Measurements from ENCODE around the gene YPEL1. TPM values are rescaled to one million over a fixed set of nuclear protein-coding genes. Genes with fewer than 3 reads are reported as not detected.
A peak's percentile ranks its signal among the peaks of the same experiment; 100 is the strongest.

YPEL1 gene
- total and polyA plus RNA-seq, 2 of the 13 experiments (the other 11 are each of a cell fraction or from before 2014, with no cell fraction given) = 0.33 to 2.5 TPM

DNA sequence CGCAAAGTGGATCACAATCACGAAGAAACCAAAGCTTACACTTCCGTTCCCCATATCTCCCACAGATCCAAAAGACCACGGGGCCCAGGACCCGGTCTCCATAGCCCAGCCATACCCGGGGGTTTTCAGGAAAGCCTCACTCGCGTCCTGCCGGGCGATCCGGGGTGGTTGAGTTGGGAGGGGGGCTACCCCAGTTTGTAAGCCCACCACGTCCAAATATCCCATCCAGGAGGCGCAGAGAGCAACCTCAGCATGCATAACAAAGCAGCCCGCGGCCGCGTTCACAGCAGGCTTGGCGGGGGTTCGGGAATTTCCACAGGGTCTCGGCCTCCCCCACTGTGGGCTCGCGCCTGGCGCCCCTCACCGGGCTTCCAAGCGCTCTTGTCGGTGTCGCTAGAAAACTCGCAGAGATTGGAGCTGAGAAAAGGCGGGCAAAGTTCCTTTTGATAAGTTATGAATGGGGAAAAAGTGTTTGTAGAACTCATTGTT is 84.0 kb downstream of the YPEL1 start (continued):
- TF ChIP-seq FOXO4 (CRISPR knock-in tag; conservative IDR thresholded peaks at IDR 0.05) = no peak
- no peak for TF ChIP-seq PAWR (CRISPR knock-in tag; IDR thresholded peaks at IDR 0.05; ENCODE audit: borderline replicate concordance)
- TF ChIP-seq ZNF501 (CRISPR knock-in tag; IDR thresholded peaks at IDR 0.05) = peak; percentile 61
- TF ChIP-seq, protein P1, sequence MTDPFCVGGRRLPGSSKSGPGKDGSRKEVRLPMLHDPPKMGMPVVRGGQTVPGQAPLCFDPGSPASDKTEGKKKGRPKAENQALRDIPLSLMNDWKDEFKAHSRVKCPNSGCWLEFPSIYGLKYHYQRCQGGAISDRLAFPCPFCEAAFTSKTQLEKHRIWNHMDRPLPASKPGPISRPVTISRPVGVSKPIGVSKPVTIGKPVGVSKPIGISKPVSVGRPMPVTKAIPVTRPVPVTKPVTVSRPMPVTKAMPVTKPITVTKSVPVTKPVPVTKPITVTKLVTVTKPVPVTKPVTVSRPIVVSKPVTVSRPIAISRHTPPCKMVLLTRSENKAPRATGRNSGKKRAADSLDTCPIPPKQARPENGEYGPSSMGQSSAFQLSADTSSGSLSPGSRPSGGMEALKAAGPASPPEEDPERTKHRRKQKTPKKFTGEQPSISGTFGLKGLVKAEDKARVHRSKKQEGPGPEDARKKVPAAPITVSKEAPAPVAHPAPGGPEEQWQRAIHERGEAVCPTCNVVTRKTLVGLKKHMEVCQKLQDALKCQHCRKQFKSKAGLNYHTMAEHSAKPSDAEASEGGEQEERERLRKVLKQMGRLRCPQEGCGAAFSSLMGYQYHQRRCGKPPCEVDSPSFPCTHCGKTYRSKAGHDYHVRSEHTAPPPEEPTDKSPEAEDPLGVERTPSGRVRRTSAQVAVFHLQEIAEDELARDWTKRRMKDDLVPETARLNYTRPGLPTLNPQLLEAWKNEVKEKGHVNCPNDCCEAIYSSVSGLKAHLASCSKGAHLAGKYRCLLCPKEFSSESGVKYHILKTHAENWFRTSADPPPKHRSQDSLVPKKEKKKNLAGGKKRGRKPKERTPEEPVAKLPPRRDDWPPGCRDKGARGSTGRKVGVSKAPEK (CRISPR knock-in tag; IDR thresholded peaks at IDR 0.05; ENCODE audit: borderline replicate concordance) = no peak
- TF ChIP-seq ZBTB21 (CRISPR knock-in tag; IDR thresholded peaks at IDR 0.05) = no peak
- no peak for TF ChIP-seq ZMAT3 (CRISPR knock-in tag; conservative IDR thresholded peaks at IDR 0.05)
- TF ChIP-seq, protein P2, sequence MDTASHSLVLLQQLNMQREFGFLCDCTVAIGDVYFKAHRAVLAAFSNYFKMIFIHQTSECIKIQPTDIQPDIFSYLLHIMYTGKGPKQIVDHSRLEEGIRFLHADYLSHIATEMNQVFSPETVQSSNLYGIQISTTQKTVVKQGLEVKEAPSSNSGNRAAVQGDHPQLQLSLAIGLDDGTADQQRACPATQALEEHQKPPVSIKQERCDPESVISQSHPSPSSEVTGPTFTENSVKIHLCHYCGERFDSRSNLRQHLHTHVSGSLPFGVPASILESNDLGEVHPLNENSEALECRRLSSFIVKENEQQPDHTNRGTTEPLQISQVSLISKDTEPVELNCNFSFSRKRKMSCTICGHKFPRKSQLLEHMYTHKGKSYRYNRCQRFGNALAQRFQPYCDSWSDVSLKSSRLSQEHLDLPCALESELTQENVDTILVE (CRISPR knock-in tag; IDR thresholded peaks at IDR 0.05) = no peak
- TF ChIP-seq MLLT10 (CRISPR knock-in tag; IDR thresholded peaks at IDR 0.05) = no peak
- no peak for TF ChIP-seq NFATC3 (CRISPR knock-in tag; IDR thresholded peaks at IDR 0.05)
- no peak for TF ChIP-seq MEIS1 (CRISPR knock-in tag; IDR thresholded peaks at IDR 0.05; ENCODE audit: borderline replicate concordance)
- TF ChIP-seq GFI1 (CRISPR knock-in tag; IDR thresholded peaks at IDR 0.05; ENCODE audit: borderline replicate concordance) = peak; percentile 78
- no peak for TF ChIP-seq ZNF574 (CRISPR knock-in tag; IDR thresholded peaks at IDR 0.05)
- no peak for TF ChIP-seq SOX6 (IDR thresholded peaks at IDR 0.05)
- peak; percentile 51; the same call in 1 of the 2 replicates for TF ChIP-seq SOX6 (CRISPR knock-in tag; IDR thresholded peaks at IDR 0.05)
- TF ChIP-seq AFF4 (CRISPR knock-in tag; IDR thresholded peaks at IDR 0.05) = no peak
- no peak for TF ChIP-seq ZNF652 (CRISPR knock-in tag; IDR thresholded peaks at IDR 0.05; ENCODE audit: borderline replicate concordance, low read depth)
- peak; percentile 75; the same call in 1 of the 2 replicates for TF ChIP-seq ZNF546 (CRISPR knock-in tag; conservative IDR thresholded peaks at IDR 0.05)
- no peak for TF ChIP-seq ZNF720 (CRISPR knock-in tag; IDR thresholded peaks at IDR 0.05)
- TF ChIP-seq HNF4A (CRISPR knock-in tag; IDR thresholded peaks at IDR 0.05) = no peak

All from HepG2 (cell line).